GM12872 (cell line): ENCODE measurements around the gene HECW1.

Experiments used
- TF ChIP-seq, protein P1 (sequence below): IDR thresholded peaks from 3 replicates; pipeline ENCODE4 v1.5.1; 2011; ENCODE audit warnings: low read depth, mild to moderate bottlenecking, low read length, moderate library complexity; ENCODE audit not compliant: insufficient read depth

HECW1 gene

DNA sequence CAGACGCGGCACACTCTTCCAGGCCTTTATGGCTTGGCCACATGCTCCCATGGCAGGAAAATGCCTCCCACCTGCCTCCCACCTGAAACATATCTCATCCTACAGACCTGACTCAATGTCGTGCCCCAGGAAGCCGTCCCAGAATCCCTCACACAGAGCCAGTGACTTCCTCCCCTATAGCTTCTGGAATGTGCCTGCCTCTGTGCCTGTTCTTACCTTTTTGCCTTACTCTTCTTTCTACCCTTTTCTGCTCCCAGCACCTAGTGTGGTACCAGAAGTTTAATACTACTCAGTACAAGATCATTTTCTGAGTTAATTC is 346.5 kb downstream of the HECW1 start:
- TF ChIP-seq, protein P1, sequence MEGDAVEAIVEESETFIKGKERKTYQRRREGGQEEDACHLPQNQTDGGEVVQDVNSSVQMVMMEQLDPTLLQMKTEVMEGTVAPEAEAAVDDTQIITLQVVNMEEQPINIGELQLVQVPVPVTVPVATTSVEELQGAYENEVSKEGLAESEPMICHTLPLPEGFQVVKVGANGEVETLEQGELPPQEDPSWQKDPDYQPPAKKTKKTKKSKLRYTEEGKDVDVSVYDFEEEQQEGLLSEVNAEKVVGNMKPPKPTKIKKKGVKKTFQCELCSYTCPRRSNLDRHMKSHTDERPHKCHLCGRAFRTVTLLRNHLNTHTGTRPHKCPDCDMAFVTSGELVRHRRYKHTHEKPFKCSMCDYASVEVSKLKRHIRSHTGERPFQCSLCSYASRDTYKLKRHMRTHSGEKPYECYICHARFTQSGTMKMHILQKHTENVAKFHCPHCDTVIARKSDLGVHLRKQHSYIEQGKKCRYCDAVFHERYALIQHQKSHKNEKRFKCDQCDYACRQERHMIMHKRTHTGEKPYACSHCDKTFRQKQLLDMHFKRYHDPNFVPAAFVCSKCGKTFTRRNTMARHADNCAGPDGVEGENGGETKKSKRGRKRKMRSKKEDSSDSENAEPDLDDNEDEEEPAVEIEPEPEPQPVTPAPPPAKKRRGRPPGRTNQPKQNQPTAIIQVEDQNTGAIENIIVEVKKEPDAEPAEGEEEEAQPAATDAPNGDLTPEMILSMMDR, result no peak

DNA sequence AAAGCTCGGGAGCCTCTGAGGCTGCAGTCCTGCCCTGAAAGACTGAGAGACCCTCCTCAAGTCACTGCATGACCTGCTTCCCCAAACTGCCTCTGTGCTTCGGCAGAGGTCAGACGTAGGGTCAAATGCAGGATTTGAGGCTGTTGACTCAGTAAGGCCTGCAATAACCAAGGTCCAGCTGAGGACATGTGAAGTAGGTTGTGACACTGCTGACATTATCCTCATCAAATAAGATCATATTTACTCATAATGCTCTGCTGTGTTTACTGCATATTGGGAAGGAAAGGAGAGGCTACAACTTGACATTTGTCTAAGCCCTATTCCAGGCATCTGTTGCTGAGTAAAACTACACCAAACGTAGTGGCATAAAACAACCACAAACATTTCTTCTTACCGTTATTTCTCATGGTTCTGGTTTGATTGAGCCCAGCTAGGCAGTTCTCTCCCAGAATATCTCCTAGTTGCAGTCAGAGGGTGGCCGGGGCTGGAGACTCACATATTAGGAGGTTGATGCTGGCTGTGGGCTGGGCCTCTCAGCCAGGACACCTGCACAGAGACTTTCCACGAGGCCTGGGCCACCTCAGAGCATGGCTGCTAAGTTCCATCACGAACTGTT is 348.4 kb downstream of the HECW1 start:
- TF ChIP-seq, protein P1, result no peak

DNA sequence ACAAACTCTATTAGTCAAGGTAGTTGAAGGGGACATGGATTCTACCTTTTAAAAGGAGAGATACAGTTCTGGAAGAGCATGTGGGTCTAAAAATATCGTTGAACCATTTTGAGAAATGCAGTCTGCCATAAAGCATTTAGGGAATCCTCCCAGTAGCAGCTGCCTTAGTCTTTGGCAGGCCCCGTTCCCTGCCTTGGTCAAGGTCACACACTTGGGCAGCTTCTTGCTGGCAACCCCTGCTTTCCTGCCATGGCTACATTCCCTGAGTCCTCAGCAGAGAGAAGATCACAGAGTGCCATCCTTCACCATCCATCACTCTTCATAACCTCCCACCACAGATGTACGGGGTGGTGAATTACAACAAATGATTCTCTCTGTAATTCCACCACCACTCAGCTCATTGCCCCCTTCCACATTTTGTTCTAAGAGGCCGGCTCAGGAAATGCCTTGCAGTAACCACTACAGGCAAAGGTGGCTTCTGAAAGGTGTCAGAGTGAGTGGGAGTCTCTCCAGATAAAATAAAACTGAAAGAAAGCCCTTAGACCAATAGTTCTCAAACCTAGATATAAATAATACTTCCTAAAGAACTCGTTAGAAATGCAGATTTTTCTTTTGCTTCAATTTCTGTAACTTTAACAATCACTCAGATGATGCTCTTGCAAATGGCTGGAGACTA is 349.0 kb downstream of the HECW1 start:
- TF ChIP-seq, protein P1, result no peak

DNA sequence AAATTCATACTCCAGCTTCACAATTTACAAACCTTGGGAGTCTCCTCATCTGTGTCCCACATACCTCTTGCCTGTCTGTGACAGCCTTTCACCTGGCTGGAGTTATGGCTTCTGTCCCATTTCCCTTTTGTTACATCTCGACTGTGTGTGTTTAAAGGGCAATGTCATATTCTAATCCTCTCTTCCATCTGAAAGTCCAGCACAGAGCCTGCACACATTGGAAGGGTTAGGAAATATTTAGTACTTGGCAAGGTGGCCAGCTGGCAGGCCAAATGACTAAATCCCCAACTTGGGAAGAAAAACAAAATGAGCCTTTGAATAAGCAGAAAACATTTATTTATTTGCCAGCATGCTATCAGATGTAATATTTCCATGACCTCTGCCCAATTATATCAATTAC is 350.4 kb downstream of the HECW1 start:
- TF ChIP-seq, protein P1, result no peak

DNA sequence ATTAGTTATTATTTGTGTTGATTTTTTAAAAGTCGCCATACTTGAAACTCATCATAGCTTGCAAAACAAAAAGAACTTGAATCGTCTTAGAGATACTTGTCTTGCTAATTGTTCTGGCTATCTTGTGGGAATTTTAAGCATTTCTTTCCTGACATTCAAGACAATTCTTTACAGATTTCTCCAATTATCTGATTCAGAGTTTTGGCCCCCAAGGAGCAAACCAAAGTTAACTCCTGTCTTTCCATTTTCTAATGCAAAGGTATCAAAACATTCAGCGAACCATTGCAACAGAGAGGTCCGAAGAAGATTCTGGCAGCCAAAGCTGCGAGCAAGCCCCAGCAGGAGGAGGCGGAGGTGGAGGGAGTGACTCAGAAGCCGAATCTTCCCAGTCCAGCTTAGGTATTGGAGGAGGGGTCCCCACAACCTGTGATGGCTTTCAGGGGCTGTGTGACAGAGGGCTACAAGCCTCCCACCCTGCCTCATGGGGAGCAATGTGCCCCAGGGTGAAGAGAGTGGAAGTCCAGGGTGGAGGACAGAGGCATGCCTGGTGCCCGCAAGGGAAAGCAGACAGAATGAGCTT is 351.0 kb downstream of the HECW1 start:
- TF ChIP-seq, protein P1, result no peak

DNA sequence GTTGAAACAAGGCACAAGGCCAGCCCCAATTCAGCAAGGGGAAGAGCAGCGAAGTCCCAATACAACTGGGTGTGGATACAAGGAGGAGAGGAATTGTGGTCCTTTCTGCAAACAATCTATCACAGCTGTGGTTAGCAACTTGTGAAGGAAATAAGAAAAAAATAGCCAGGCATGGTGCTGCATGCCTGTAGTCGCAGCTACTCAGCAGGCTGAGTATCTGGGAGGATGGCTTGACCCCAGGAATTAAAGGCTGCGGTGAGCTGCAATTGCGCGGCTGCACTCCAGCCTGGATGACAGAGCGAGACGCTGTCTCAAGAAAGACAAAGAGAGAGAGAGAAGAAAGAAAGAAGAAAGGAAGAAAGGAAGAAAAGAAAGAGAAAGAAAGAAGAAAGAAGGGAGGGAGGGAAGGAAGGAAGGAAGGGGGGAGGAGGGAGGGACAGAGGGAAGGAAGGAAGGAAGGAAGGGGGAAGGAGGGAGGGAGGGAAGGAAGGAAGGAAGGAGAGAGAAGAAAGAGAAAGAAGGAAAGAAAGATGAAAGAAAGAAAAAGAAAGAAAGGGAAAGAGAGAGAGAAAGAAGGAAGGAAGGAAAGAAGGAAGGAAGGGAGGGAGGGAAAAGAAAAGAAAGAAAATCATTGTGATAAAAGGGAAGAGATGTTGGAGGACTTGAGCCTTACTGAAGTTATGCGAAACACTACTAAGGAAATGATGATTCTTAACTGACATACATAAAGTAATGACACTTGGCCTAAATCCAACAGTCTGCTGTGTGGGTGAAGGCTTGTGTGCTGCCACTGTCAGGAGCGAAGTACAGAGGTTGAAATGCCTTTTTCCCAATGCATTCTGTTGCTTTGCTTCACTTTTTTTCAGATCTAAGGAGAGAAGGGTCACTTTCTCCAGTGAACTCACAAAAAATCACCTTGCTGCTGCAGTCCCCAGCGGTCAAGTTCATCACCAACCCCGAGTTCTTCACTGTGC is 353.4 kb downstream of the HECW1 start:
- TF ChIP-seq, protein P1, result no peak

DNA sequence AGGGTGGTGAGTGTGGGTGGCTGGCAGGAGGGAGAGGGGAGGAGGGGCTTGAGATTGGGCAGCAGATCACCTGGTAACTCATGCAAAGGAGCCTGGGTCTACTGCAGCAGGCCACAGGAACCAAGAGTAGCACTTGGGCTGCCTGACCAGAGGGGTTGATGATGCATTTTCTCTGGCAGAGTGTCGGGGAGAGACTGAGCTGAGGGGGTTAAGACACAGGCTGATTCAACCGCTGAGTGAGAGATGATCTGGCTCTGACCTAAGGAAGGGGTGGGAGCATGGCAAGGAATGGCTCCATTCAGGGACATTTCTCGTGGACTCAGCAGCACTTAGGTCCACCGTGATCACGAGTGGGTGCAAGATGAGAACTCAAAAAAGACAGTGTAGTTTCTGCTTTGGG is 355.0 kb downstream of the HECW1 start:
- TF ChIP-seq, protein P1, result no peak
